SHP77 (cell line): ENCODE measurements around the gene MLEC.
"Not testable (repeated sequence)": the region's sequence is repeated elsewhere in the genome, so short reads cannot be mapped to it uniquely, and the experiment has no call there.

ENCODE experiments used
- DNase-seq, 2 experiments: peaks; one replicate each; lab custom pipeline; 2025; lab: John Stamatoyannopoulos, UW

MLEC gene

DNA sequence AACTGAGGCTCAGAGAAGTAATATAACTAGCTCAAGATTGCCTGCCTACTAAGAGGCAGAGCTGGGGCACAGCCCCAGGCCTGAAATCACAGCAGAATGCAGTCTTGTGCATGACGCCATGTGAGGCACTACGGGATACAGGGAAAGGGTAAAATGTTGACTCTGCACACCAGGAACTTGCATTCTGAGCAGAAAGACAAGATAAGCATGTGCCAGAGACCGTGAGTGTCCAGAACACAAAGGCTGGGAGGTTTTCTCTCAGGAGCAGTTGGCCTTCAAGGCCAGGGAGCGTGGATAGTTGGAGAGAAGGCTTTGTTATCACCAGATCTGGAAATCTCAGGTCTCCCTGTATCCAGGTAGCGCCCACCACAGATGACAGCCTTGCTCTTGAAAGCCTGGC, 23.2 kb upstream of the MLEC start:
- DNase-seq: no peak

DNA sequence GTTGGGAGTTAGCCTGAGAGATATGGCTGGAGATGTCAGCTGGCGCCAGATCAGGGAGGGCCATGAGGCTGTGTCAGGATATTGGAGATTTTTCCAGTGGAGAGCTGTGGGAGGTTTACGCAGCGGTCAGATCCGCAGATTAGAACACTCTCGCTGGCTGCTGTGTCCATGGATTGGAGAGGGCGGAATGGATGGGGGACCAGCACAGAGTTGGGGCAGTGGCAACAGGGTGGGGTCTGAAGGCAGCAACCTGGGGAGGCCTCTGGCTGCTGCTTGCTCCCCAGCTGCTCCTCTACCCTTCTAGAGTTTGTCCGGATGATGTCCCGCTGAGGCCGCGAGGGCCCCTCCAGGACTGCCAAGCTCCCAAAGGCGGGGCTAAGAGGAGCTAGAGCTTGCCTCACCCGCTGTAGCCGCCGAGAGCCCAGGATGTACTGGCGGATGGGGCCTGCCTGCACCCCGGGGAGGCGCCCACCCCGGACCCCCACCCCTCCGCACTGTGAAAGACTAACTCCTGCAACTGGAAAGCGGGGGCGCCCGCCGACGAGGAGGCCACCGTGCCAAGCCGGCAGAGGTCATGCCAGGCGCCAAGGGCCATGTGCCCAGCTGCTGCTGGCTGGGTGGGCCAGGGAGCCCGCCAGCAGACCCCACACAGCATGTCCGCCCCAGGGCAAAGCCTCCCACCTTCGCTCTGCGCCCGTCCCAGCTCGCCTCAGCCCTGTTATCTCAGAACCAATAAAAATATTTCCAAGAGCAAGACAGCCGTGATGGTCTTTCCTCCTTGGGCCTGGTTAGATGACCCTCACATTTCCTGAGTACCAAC, 20.2 kb upstream of the MLEC start:
- DNase-seq: no peak

DNA sequence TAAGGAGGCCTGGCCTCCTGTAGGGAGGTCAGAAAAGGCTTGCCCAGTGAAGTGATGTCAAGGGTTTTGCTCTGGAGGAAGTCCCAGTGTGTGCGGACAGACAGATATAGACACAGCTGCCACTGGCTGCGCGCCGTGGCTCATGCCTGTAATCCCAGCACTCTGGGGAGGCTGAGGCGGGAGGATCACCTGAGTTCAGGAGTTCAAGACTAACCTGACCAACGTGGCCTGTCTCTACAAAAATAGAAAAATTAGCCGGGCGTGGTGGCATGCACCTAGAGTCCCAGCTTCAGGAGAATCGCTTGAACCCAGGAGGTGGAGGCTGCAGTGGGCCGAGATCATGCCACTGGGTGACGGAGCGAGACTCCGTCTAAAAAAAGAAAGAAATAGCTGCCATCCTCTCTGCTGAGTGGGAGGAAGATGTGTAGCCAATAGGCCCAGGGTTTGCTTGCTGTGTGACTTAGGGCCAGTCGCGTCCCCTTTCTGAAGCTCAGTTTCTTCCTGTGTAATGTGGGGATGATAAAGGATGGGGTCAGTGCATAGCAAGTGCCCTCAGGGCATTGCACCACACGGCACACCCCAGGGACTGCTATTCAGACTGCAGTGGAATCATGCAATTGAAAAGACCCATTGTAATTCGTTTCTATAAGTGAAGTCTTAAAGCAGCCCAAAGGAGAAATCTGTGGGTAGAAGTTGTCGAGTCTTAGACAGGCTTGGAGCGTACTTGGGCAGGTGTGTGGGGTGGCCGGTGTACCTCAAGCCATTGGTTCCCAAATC, 18.7 kb upstream of the MLEC start:
- DNase-seq: no peak

DNA sequence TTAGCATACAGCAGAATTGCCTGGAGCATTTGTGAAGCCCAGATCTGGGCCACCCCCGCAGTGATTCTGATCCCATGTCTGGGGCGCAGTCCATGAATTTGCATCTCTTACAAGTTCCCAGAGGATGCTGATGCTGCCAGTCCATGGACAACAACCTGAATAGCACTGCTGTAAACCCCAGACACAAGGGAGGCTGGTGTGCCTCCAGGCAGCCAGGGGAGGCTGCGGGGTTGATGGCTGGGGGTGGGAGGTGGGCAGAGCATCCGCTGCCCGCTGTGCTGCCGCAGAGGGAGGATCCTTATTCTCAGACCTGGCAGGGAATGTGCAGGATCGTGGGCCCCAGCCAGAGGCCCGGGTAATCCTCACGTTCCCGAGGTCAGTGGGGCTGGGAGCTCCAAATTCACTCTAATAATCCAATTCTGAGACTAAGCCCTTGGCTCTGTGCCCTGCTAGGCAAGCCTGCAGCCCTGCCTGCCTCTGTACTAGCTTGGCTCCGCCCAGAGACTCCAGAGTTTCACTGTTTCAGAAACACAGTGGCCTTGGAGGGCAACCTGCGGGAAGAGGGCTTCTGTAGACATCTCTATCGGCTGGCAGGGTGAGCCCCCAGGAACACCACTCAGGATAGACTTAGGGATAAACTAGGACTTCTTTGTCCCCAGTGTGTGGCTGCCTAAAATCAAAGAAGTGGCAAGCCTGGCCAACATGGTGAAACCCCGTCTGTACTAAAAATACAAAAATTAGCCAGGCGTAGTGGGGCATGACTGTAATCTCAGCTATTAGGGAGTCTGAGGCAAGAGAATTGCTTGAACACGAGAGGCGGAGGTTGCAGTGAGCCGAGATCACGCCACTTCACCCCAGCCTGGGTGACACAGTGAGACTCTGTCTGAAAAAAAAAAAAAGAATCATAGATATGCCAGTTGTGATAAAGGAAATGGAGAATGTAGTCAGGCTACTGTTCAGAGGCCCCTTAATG, 17.8 kb upstream of the MLEC start:
- DNase-seq: no peak

DNA sequence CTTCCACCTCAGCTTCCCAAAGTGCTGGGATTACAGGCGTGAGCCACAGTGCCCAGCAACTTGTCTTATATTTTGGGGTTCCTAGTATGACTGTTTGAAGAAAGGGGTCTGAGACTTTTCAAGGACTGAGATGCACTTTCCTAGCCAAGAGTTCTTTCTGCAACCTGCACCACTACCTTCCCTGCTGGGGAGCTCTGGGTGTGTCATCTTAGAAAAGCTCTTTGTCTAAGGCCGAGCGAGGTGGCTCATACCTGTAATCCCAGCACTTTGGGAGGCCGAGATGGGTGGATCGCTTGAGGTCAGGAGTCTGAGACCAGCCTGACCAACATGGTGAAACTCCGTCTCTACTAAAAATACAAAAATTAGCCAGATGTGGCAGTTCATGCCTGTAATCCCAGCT, 16.7 kb upstream of the MLEC start:
- DNase-seq: not testable (repeated sequence)

DNA sequence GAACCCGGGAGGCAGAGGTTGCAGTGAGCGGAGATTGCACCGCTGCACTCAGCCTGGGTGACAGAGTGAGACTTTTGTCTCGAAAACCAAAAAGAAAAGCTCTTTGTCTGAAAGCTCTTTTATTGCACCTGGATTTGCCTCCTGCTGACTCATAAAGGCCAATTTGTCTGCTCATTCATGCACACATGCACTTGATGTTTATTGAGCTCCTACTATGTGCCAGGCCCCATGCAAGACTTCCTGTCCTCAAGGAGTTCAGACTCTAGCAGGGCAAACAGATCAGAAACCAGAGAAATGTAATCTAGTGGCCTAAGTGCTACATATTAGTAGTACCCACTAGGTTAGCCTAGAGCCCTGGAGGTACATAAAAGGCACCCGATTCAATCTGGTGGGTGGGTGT, 16.3 kb upstream of the MLEC start:
- no peak for DNase-seq

DNA sequence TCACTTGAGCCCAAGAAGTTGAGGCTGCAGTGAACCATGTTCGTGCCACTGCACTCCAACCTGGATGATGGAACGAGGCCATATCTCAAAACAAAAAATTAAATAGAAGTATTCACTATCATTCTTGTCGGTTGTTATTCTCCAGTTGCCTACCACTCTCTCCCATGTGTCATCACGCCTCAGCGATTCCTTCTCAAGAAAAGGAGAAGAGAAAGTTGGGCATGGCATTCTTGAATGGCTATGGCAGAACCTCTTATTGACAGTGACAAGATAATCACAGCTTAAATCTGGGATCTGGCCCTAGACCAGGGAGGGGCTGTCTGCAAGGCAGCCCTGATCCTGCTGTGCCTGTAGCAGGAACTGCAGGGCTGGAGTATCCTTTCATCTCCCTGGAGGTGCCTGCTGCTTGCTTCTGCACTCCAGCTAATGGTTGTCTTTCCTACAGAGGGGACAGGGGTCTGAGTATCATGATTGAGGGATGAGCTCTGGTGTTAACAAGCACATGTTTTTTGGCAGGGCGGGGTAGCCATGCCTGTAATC, 12.8 kb upstream of the MLEC start:
- no peak for DNase-seq

DNA sequence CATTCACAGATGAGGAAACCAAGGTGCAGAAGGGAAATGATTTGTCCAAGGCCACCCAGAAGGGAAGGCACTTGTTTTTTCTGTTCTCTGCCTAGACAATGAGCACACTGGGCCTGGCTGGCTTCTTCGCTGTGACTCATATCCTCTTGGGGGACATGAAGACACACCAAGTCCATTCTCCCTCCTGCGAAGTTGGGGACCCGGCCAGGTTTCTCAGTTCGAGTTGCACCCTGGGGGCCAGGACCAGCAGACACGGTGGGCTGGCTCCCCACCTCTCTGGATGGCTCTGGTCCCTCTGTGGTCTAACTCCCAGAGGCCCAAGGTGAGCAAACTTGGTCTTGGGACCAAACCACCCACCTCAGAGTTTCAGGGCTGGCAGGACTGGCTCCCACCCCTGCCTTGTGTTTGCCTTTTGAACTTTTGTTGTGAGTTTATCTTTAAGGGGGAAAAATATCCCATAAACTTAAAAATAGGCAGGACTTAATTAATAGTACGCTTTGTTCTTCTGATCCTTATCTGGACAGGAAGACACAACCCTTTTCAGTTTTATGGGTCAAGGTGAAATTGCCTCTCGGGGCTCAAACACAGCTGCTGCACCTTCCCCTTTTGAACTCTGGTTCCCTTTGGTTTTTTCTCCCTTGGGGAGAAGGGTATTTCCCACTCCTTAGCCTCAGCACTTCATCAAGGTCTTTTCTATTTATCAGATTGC, 9.0 kb upstream of the MLEC start:
- no peak for DNase-seq

DNA sequence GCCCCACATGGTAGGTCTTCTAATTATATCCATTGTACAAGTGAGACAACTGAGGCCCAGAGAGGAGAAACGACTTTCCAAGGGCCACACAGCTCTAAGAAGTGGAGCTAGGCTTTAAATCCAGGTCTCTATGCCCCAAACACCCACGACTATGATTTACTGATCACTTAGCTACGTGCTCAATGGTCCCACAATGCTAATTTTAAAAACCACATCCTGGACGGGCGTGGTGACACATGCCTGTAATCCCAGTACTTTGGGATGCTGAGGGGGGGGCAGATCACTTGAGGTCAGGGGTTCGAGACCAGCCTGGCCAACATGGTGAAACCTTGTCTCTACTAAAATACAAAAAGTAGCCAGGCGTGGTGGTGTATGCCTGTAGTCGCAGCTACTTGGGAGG, 8.4 kb upstream of the MLEC start:
- DNase-seq: no peak

DNA sequence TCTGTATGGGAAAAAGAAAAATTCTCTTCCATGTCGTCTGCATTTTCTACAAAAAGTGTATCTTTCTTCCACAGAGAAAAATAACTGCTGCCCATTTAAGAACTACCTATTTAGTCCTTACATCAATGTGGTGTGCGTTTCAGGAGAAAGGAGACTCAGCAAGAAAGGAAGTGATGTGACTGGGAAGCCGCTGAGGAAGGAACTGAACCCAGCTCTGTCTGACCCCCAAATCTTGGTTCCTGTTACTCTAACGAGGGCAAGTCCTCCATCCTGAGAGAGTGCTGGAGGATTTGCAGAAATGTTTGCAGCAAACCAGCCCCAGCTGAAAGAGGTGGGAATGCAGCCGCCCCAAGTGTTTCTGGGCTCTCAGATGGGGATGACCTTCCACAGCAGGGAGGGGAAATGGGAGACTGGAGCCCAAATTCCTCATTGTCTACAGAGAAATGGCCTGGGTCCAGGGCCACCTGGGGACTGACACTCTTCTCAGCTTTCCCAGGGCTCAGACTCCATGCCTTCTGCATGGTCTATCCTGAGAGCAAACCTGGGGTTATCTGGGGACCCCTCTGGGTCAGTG, 6.7 kb upstream of the MLEC start:
- DNase-seq: no peak

DNA sequence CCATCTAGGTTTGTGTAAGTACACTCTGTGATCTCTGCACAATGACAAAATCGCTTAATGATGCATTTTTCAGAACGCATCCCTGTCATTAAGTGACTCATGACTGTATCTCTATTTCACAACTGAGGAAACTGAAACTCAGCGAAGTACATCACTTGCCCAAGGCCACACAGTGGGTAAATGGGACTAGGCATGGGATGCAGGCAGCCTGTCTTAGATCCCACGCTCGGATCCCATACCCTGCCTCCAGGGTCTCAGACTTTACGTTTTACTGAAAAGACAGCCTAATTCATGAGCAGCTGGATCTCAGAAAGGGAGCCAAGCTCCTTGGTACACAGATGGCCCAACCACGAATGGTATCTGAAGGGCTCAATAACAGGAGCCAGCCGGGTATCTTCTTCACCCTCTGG, 2.4 kb upstream of the MLEC start:
- no peak for DNase-seq

DNA sequence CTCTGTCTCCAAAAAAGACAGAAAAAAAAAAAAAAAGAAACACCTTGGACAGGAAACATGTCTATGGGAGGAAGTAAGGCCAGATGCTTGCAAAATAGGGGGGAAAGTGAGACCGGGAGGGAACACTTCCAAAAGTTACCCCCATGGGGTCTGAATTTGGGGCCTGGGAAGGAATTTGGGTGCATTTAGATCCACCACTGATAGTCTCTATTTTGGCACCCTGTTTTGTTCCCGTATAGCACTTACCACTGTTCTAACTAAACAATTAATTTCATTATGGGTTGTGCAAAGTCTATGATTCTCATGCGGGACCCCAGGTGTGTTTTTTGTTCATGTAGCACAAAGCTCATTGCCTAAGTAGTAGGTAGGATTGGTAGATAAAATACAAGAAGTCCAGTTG, 1.4 kb upstream of the MLEC start:
- DNase-seq: no peak

DNA sequence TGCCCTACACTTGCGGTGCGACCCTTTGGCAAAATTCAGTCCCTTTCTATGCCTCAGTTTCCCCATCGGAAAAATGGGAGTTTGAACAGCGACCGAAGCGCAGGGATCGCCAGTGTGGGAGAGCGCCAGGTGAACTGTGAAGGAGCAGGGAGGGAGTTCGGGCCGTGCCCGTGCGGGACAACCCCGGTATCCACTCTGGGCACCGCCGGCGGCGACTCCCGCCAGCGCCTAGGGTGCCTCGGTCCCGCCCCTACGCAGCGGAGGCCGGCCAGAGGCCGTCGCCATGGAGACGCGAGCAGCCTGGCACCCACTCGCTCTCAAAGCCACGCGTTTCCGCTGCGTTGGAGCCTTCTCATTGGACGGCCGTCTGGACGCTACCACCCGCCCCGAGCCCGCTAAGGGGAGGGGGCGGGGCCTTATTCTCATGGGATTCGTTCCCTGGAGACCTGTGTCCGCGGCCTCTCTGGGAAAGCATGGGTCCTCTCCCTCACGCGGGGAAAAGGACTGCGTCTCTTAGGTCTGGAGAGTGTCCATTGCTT, 729 bp upstream of the MLEC start:
- peak; percentile 99 for DNase-seq

DNA sequence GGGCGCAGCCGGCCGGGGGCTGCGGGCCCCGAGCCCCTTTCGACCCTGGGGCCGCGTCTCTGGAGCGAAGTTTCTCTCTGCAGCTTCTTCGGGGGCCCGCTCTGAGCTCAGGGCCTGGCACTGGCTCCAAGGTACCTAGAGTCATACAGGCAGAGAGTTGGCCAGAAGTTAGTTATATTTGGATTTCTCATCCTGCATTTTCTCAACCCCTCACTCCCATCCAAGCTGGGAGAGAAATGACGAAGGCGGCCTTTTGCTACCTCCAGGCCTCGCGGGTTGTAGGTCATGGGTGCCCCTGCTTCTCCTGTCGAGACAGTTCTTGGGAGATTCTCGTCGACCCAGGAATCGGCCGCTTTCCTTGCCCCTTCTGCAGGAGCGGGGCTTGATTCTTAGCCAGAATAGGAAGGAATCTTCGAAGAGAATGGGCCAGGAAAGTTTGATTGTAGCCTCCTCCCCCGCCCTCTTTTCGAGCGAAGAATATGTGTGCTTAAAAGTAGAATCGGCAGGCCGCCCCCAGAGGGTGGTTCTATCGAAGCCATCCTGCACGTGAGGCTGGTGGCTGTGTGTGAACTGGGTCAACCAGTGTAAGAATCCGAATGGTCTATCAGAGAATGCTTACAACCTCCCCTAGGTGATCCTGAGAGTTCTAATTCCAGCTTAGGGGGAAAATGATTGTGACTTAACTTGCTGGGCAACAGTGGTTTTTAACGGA, 785 bp downstream of the MLEC start:
- no peak for DNase-seq

DNA sequence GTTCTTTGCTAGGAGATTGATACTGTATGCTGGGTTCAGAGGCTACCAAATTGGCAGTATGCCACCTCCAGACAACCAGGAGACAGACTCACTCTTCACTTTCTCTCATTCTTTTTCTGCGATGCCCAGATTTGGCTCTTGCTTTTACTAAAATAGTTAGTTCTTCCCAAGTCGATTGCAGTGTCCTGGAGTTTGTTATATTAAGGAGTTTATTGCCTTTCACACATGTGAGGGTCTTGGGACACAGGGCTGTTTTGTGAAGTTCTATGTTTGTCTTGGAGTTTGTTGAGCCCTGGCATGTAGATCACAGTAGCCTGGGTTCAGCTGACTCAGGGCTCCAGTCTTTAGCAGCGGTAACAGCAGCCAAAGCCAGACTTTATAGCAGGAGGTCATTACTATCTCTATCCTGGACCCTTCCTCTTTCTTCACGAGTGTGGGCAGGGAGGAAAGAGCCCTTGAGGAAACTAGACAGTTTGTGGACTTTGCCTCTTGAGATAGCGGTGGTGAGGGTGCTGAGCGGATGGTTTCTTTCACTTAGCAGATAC, 1.6 kb downstream of the MLEC start:
- peak in 1 of 2 experiments; percentile 22 for DNase-seq

DNA sequence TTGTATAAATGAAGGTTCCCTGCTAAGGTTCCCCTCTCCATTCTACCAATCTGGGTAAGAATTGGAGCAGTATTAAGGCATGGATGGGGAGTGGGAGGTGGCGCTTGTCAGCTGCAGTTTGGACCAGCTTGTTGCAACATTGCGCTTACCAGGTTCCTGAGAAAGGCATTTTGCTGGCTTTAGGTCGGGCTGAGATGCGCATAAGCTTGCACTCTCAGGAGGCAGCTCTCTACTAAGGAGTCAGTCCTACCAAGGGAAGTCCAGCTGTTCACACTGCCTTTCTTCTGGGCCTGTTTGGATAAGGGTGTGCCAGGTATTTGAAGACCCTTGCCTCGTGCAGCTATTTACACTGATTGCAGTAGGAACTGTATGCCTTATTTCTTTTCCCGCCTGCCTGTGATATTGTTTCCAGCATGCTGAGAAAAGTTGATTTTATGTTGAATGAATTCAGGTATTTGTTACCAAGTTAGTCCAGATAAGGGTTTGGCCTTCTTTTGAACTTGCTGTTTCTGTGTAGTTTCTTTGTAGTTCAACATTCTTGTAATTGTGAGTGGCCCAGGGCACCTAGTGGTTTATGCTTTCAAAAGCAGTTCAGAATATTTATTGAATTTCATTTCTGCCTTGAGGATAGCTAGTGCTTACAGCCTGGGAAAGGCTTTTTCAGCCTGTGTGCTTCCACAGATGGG, 2.6 kb downstream of the MLEC start:
- DNase-seq: no peak

DNA sequence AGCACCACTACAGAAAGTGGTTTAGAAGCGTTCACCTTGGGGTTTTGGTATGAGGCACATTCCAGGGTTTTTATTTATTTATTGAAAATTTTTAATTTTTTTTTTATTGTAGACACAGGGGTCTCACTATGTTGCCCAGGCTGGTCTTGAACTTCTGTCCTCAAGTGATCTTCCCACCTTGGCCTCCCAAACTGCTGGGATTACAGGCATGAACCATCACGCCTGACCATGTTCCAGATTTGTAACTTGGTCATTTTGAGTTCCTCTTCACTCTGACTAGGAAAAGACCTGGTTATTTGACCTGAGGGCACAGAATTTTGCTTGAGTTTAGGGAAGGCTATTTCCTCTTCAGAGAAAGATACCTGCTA, 3.1 kb downstream of the MLEC start:
- no peak for DNase-seq

DNA sequence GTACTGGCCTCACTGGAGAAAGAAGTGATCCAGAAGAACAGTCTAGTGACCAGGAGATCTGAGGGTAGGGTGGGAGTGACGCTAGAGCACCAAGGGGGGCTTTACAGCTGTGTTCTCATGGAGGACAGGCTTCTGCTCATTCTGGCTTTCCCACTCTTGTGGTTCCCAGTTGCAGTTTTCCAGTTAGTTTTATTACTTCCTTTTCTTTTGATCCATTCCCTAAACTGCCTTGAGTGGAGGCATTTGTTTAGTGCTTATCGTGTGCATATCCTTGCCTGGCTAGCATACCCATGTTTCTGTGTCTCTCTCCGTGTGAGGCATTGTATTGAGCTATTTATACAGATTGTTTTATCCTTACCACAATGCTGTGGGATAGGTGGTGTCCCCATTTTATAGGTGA, 4.0 kb downstream of the MLEC start:
- DNase-seq: no peak

DNA sequence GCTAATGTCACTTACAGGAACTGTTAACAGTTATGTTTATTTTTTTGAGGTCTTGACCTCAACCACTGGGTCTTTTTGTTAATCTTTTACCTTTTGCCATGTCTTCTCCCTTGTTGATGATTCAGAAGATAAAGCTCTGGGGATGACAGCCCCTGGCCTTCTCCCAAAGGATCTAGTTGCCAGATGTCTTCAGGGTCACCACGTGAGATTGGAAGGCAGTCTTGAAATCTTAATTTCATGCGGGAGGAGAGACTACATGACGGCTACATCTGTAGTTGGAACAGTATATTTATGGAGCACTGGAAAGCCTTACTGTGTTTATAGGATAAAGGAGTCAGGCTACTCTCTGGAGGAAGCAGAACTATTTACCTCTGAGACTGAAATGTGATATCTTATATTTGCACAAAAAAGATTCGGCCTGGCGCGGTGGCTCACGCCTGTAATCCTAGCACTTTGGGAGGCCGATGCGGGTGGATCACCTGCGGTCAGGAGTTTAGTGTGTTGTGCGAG, 5.6 kb downstream of the MLEC start:
- DNase-seq: no peak
